Measurements from ENCODE around the gene ANKHD1. TPM values are rescaled to one million over a fixed set of nuclear protein-coding genes. Genes with fewer than 3 reads are reported as not detected.

ANKHD1 gene
- total and polyA plus RNA-seq, 4 donors = 33.2 to 116 (median 60.1) TPM

- no peaks in the 10 kb centered on the region for H3K27me3 ChIP-seq (ENCODE audit: control insufficient read depth in 4 of 4, insufficient read depth in 4 of 4, low read length in 3 of 4)
- no peaks in the 10 kb centered on the region for H3K9me3 ChIP-seq (ENCODE audit: control insufficient read depth in 4 of 4, low read length in 3 of 4)
- no peak overlapping the region for H3K9ac ChIP-seq (ENCODE audit: low read depth in 1 of 2, low read length in 2 of 2)
- TF ChIP-seq GABPA (IDR thresholded peaks at IDR 0.05 in 1 of 2, conservative IDR thresholded peaks at IDR 0.05 in 1 of 2) (no peak), TAF1 (conservative IDR thresholded peaks at IDR 0.05) (no peak), NR2F2 (IDR thresholded peaks at IDR 0.05) (no peak), FOXA2 (IDR thresholded peaks at IDR 0.05) (no peak), ATF3 (IDR thresholded peaks at IDR 0.05) (no peak), SP1 (IDR thresholded peaks at IDR 0.05) (no peak), ZBTB33 (IDR thresholded peaks at IDR 0.05) (no peak), RAD21 (IDR thresholded peaks at IDR 0.05) (no peak), HNF4A (conservative IDR thresholded peaks at IDR 0.05) (no peak), YY1 (IDR thresholded peaks at IDR 0.05) (no peak)
- TF ChIP-seq, protein P1, sequence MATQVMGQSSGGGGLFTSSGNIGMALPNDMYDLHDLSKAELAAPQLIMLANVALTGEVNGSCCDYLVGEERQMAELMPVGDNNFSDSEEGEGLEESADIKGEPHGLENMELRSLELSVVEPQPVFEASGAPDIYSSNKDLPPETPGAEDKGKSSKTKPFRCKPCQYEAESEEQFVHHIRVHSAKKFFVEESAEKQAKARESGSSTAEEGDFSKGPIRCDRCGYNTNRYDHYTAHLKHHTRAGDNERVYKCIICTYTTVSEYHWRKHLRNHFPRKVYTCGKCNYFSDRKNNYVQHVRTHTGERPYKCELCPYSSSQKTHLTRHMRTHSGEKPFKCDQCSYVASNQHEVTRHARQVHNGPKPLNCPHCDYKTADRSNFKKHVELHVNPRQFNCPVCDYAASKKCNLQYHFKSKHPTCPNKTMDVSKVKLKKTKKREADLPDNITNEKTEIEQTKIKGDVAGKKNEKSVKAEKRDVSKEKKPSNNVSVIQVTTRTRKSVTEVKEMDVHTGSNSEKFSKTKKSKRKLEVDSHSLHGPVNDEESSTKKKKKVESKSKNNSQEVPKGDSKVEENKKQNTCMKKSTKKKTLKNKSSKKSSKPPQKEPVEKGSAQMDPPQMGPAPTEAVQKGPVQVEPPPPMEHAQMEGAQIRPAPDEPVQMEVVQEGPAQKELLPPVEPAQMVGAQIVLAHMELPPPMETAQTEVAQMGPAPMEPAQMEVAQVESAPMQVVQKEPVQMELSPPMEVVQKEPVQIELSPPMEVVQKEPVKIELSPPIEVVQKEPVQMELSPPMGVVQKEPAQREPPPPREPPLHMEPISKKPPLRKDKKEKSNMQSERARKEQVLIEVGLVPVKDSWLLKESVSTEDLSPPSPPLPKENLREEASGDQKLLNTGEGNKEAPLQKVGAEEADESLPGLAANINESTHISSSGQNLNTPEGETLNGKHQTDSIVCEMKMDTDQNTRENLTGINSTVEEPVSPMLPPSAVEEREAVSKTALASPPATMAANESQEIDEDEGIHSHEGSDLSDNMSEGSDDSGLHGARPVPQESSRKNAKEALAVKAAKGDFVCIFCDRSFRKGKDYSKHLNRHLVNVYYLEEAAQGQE (IDR thresholded peaks at IDR 0.05) = no peak
- no peak for DNase-seq (ENCODE audit: low spot score)
- no peaks in the 10 kb centered on the region for H3K36me3 ChIP-seq (ENCODE audit: control insufficient read depth in 4 of 4, insufficient read depth in 3 of 4, low read depth in 1 of 4, low read length in 3 of 4)
- no peak overlapping the region for H3K27ac ChIP-seq (ENCODE audit: low read depth in 1 of 2, low read length in 2 of 2)
- WGBS = 96% methylated on average over 4 of the region's 4 CpGs
- peaks cover under 1 to 22% (median 11%) of the 10 kb centered on the region in 4 donors for H3K4me1 ChIP-seq (ENCODE audit: control insufficient read depth in 4 of 4, insufficient read depth in 4 of 4, low read length in 3 of 4)
- H3K4me3 ChIP-seq (ENCODE audit: low read depth in 1 of 3, low read length in 3 of 3) = no peak overlapping the region
Observed at GRCh38 chr5:140420226-140420570, 18.6 kb downstream of the ANKHD1 start.

GRCh38 chr5:140420665-140421361 lies 19.2 kb downstream of the ANKHD1 start:
- no peaks in the 10 kb centered on the region for H3K9me3 ChIP-seq (ENCODE audit: control insufficient read depth in 4 of 4, low read length in 3 of 4)
- H3K36me3 ChIP-seq (ENCODE audit: control insufficient read depth in 4 of 4, insufficient read depth in 3 of 4, low read depth in 1 of 4, low read length in 3 of 4) = no peaks in the 10 kb centered on the region
- DNase-seq (ENCODE audit: low spot score) = no peak
- TF ChIP-seq FOXA2 (IDR thresholded peaks at IDR 0.05) (no peak), NR2F2 (IDR thresholded peaks at IDR 0.05) (no peak), RAD21 (IDR thresholded peaks at IDR 0.05) (no peak), MAX (IDR thresholded peaks at IDR 0.05) (no peak), EGR1 (IDR thresholded peaks at IDR 0.05; ENCODE audit: low read depth in 2 of 2) (no peak), HNF4A (conservative IDR thresholded peaks at IDR 0.05) (no peak), RXRA (IDR thresholded peaks at IDR 0.05) (no peak), ATF3 (IDR thresholded peaks at IDR 0.05) (no peak), HNF4G (IDR thresholded peaks at IDR 0.05) (no peak), YY1 (IDR thresholded peaks at IDR 0.05) (no peak), FOXA1 (IDR thresholded peaks at IDR 0.05) (no peak), SP1 (IDR thresholded peaks at IDR 0.05) (no peak), ZBTB33 (IDR thresholded peaks at IDR 0.05) (no peak)
- TF ChIP-seq, protein P1 (IDR thresholded peaks at IDR 0.05) = no peak
- no peak overlapping the region for H3K27ac ChIP-seq (ENCODE audit: low read depth in 1 of 2, low read length in 2 of 2)
- H3K27me3 ChIP-seq (ENCODE audit: control insufficient read depth in 4 of 4, insufficient read depth in 4 of 4, low read length in 3 of 4) = no peaks in the 10 kb centered on the region
- no peak overlapping the region for H3K4me3 ChIP-seq (ENCODE audit: low read depth in 1 of 3, low read length in 3 of 3)
- 89% methylated on average over 5 of the region's 5 CpGs for WGBS
- no peak overlapping the region for H3K9ac ChIP-seq (ENCODE audit: low read depth in 1 of 2, low read length in 2 of 2)
- peaks cover 3 to 22% (median 12%) of the 10 kb centered on the region in 4 donors for H3K4me1 ChIP-seq (ENCODE audit: control insufficient read depth in 4 of 4, insufficient read depth in 4 of 4, low read length in 3 of 4)
